Large intestine (tissue), 3 donors: ENCODE data around the gene UVSSA. TPM values are rescaled to one million over a fixed set of nuclear protein-coding genes. Genes with fewer than 3 reads are reported as not detected.

ENCODE experiments used
- DNase-seq, 2 donors: peaks; one replicate each; pipeline versions ENCODE4 v3.0.0 to v3.0.0-alpha.2; 2013
- H3K27ac ChIP-seq: one replicate; pipeline ENCODE4 v1.5.1; 2013; ENCODE audit warnings: low read length
- H3K27me3 ChIP-seq: 2 replicates; pipeline ENCODE4 v1.6.1; 2013; ENCODE audit warnings: low read length; ENCODE audit not compliant: control insufficient read depth, insufficient read depth
- H3K36me3 ChIP-seq: 2 replicates; pipeline ENCODE4 v1.6.1; 2013; ENCODE audit warnings: low read length; ENCODE audit not compliant: control insufficient read depth, insufficient read depth
- H3K4me1 ChIP-seq: one replicate; pipeline ENCODE4 v1.6.1; 2013; ENCODE audit warnings: low read length; ENCODE audit not compliant: control insufficient read depth, insufficient read depth
- H3K4me3 ChIP-seq: one replicate; pipeline ENCODE4 v1.5.1; 2013; ENCODE audit warnings: low read length
- H3K9me3 ChIP-seq: one replicate; pipeline ENCODE4 v1.6.1; 2013; ENCODE audit warnings: mild to moderate bottlenecking, low read depth, low read length, moderate library complexity; ENCODE audit not compliant: control insufficient read depth
- WGBS: methylation state at CpG from one replicate; pipeline ENCODE4 v1.1.5; 2013; ENCODE audit warnings: low lambda C conversion rate; ENCODE audit not compliant: insufficient coverage; 5-methylcytosine and 5-hydroxymethylcytosine counted together
- polyA plus RNA-seq: library from polyadenylated mRNA; unstranded; fragments of 120-200 nt; gene quantifications from one replicate; pipeline ENCODE4 v1.2.1, GENCODE V29; 2013

UVSSA gene
- polyA plus RNA-seq, 1 donor = 23.5 TPM

DNA sequence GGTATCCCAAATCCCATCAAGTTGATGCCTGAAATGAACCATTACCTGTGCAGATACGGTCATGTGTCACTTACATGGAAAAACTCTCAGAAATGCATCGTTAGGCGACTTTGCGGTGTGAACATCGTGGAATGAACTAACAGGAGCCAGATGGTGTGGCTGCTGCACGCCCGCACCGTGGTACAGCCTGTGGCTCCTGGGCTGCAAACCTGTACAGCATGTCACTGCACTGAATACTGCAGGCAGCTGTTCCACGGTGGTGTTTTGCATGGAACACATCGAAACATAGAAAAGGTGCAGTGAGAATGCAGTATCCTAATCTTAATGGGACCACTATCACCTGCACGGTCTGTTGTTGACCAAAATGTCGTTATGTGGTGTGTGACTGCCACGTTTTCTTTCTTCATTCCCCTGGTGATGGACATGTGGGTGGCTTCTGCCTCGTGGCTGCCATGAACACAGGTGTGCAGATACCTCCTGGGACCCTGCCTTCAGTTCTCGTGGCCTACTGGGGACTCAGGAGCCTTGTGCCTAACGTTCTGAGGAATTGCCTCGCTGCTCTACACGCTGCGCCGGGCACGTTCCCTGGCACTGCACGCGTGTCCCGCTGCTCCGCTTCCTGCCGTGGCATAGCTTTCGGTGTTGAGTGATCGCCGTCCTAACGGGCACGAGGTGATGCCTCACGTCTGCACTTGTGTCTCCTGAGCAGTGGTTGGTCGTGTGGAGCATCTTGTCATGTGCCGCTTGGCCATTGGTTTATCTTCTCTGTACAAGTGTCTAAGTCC, 38.9 kb upstream of the UVSSA start:
- no peaks in the 10 kb centered on the region for H3K27me3 ChIP-seq
- H3K36me3 ChIP-seq = peaks cover 22% of the 10 kb centered on the region
- H3K27ac ChIP-seq = no peak overlapping the region
- no peak for DNase-seq
- peaks cover 13% of the 10 kb centered on the region for H3K9me3 ChIP-seq
- no CpG with 5 or more reads among the region's 34 CpGs for WGBS
- H3K4me1 ChIP-seq = peaks cover 12% of the 10 kb centered on the region
- no peak overlapping the region for H3K4me3 ChIP-seq

DNA sequence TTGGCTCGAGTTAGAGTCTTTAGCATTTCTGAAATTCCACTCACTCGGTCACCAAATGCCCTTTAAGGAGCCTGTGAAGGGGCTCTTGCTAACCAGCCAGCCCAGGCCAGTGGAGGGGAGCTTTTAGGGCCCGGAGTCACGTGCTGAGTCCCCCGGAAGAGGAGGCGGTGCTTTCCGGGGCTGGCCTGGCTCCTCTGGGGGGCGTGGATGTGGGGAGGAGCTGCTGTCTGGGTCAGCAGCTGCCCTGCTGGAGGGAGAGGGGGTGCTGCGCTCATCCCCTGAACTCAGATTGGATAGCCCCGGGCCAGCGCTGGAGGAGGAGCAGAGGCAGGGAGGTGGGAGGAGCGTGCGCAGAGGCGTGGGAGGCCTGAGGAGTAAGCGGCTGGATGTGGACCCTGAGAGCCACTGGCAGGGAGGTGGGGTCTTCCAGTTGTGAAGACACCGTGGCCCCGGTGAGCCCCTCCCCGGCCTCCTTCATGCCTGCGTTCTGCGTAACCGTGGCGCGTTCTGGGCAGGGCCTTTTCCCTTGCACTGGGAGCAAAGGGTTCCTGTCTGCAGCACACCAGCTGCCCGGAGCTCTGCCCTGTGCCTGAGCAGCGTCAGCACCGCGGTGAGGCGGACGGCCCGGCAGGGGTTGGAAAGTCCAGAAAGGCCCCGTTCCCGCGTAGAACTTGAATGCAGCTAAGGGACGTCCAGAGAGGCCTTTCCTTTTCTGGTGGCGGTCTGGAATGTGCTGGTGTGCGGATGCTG, 37.6 kb upstream of the UVSSA start:
- peaks cover 12% of the 10 kb centered on the region for H3K4me1 ChIP-seq
- H3K27ac ChIP-seq = peak overlapping the region; percentile 51
- no peaks in the 10 kb centered on the region for H3K27me3 ChIP-seq
- peaks cover 13% of the 10 kb centered on the region for H3K9me3 ChIP-seq
- H3K4me3 ChIP-seq = peak overlapping the region; percentile 39
- DNase-seq = peak; percentile 90 to 94
- peaks cover 33% of the 10 kb centered on the region for H3K36me3 ChIP-seq
- no CpG with 5 or more reads among the region's 36 CpGs for WGBS

DNA sequence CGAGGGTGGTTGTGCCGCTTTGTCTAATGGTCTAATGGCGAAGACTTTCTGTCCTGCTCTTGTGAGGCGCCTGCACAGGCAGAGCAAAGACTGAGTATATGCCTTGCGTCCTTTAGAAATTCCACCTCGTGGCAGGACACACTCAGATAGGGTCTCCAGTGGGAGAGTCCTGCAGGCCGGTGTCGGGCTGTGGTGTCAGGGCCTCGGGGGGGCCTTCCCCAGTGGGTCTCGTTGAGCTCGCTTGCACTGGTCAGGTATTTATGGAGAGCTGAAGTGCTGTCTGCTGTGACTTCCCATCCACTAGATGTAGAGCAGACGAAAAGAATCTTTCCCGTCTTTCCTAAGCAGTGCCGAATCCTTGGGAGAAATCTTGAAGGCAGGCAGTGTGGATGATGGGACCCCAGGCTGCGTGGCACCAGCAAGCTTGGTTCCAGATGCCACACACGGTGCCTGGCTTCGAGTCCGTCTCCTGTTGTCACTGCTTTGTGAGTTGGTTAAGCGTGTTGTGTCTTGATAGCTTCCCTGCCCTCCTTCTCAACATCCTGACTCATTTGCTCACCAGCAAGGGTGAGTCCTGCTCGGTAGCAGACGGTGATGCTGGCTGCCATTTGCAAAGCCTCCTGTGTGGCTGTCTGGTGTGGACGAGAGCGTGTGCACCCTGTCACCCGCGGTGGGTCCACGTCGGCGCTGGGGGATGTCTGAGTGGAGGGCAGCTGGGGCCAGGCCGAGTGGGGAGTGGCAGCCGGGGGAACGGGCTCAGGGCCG, 36.8 kb upstream of the UVSSA start:
- peak overlapping the region; percentile 39 for H3K4me3 ChIP-seq
- peak overlapping the region; percentile 51 for H3K27ac ChIP-seq
- H3K36me3 ChIP-seq = peaks cover 37% of the 10 kb centered on the region
- no peaks in the 10 kb centered on the region for H3K27me3 ChIP-seq
- H3K4me1 ChIP-seq = peaks cover 12% of the 10 kb centered on the region
- DNase-seq = no peak
- no CpG with 5 or more reads among the region's 32 CpGs for WGBS
- peaks cover 13% of the 10 kb centered on the region for H3K9me3 ChIP-seq

DNA sequence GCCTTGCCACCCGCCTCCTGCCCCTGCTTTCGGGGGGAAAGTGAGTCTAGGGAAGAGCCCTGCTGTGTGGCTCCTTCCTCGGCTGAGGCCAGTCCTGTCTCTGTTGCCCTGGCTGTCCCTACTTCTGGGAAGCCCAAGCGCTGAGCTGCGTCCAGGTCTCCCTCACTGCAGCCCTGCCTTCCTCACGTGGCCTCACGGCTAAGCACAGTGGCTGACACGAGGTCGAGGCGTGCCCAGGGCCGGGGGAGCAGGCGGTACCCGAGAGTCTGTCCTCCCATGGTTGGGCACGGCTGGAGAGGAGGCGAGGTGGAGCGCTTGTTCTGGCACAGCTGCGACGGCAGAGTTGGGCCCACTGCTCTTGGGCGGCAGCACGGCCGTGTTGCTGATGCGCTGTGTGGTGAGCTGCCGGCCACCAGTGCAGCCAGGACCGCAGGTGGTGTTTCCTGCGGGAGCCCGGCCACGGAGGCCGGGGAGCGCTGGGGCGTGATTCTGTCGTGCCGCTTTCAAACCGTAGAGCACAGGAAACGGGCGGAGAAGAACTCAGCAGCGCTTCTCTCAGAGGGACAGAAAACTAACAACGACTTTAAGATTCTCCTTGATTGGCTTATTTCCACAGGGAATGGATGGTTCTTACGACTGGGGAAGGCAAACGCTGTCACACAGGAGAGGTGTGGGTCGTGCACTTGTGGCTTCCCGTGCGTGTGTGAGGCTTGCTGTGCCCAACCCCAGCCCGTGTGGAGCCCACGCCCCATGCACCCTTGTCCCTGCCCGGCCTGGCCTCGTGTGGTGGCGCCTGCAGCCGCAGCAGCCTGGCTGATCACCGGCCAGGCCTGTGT, 36.0 kb upstream of the UVSSA start:
- peaks cover 12% of the 10 kb centered on the region for H3K4me1 ChIP-seq
- DNase-seq = no peak
- H3K36me3 ChIP-seq = peaks cover 40% of the 10 kb centered on the region
- no peak overlapping the region for H3K4me3 ChIP-seq
- no peaks in the 10 kb centered on the region for H3K27me3 ChIP-seq
- WGBS = no CpG with 5 or more reads among the region's 49 CpGs
- peaks cover 10% of the 10 kb centered on the region for H3K9me3 ChIP-seq
- H3K27ac ChIP-seq = no peak overlapping the region

DNA sequence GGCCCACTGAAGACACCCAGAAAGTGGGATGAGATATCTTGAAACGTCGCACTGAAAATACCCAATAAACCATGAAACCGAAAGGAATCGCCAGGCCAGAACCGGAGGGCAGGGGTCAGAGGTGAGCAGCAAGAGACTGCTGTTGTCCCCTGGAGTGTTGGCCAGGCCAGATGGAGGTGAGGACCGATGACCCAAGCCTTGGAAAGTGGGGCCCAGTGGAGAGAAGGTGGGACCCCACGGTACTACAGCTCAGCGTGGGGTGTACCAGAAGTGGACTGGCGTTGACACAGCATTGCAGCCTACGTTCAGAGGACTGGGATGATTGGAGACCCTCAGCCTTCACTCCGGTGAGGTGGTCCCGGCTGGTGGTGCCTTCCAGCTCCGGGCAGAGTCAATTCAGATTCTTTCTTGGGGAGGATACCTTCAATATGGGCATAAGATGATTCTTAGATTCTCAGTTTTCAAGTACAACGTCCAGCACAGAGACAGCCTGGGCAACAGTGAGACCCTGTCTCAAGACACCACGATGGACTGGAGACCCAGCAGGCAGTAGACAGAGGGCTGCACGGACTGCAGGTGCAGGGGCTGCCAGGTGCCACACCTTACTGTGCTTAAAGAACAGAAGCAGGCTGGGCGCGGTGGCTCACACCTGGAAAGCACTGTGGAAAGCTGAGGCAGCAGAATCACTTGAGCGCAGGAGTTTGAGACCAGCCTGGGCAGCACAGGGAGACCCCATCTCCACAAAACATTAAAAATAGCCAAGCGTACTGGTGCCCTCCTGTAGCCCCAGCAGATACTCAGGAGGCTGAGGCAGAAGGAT, 34.0 kb upstream of the UVSSA start:
- Histone ChIP-seq H3K9me3 (peaks cover 10% of the 10 kb centered on the region), H3K4me3 (no peak overlapping the region), H3K27me3 (no peaks in the 10 kb centered on the region), H3K36me3 (peaks cover 52% of the 10 kb centered on the region), H3K4me1 (peaks cover 12% of the 10 kb centered on the region), H3K27ac (no peak overlapping the region)
- WGBS = no CpG with 5 or more reads among the region's 20 CpGs
- no peak for DNase-seq

DNA sequence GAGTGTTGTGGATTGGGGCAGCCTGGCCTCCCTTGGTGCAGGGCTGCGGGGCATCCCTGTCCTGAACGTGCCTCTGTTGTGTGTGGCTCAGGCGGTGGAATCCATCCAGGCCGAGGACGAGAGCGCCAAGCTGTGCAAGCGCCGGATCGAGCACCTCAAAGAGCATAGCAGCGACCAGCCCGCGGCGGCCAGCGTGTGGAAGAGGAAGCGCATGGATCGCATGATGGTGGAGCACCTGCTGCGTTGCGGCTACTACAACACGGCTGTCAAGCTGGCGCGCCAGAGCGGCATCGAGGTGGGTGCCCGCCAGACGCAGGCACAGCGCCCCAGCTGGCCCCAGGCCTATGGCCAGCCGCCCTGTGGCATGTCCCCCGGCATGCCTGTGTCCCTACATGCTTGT, 31.7 kb upstream of the UVSSA start:
- H3K27me3 ChIP-seq = no peaks in the 10 kb centered on the region
- no peak overlapping the region for H3K27ac ChIP-seq
- no peak for DNase-seq
- H3K4me1 ChIP-seq = peaks cover 6% of the 10 kb centered on the region
- WGBS = no CpG with 5 or more reads among the region's 28 CpGs
- peaks cover 7% of the 10 kb centered on the region for H3K9me3 ChIP-seq
- H3K36me3 ChIP-seq = peaks cover 66% of the 10 kb centered on the region
- no peak overlapping the region for H3K4me3 ChIP-seq

DNA sequence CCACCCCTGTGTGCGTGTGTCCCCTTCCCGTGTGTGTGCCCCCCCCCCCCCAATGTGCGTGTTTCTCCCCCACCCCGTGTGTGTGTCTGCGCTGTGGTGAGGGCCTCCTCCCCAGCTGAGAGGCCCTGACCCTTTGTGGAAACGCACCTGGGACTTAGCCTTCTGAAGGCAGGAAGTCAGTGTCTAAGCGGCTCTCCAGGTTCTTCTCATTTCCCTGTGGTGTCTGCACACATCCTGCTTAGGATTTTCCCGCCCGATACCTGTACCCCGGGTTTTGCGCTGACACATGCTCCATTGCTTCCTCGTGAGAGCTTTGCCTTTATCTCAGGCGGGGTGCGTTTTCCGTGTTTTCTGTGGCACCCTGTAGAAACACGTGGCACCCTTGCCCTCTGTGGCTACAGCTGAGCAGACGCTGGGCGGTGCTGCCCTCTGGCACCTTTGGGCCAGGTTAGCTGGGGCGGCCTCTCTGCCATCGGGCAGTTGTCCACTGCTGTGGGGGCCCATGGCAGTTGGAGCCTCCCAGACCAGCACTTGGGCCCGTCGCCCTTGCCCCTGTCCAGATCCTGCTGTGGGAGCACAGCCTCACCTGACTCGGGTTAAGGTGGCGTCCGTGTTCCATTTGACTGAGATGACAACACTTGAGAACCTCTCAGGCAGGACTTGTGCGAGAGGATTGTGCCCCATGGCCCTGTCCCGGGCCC, 31.0 kb upstream of the UVSSA start:
- 100% methylated on average over 3 of the region's 27 CpGs for WGBS
- no peaks in the 10 kb centered on the region for H3K27me3 ChIP-seq
- H3K36me3 ChIP-seq = peaks cover 66% of the 10 kb centered on the region
- H3K27ac ChIP-seq = no peak overlapping the region
- H3K4me3 ChIP-seq = no peak overlapping the region
- no peak for DNase-seq
- H3K9me3 ChIP-seq = peaks cover 7% of the 10 kb centered on the region
- no peaks in the 10 kb centered on the region for H3K4me1 ChIP-seq

DNA sequence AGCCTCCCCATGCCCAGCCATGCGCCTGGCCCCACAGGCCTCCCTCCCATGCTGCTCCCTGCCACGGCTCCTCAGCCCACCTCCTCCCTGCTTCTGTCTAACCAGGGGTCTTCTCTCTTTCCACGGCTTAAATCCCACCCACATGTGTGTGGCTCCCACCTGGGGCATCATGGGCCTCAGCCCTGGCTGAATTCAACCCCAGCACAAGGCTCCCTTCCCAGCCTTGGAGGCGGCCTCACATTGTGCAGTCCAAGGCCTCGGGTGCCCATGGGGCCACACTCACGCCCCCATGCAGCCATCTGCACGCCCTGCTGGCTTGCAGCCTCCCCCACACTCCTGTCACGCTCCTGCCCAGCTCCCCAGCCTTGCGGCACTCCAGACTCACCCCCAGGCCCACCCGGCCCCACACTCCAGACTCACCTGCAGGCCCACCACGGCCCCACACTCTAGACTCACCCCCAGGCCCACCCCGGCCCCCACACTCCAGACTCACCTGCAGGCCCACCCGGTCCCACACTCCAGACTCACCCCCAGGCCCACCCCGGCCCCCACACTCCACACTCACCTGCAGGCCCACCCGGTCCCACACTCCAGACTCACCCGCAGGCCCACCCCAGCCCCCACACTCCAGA, 30.4 kb upstream of the UVSSA start:
- no peak overlapping the region for H3K4me3 ChIP-seq
- WGBS = no CpG with 5 or more reads among the region's 16 CpGs
- H3K4me1 ChIP-seq = no peaks in the 10 kb centered on the region
- H3K36me3 ChIP-seq = peaks cover 64% of the 10 kb centered on the region
- peaks cover 5% of the 10 kb centered on the region for H3K9me3 ChIP-seq
- no peak overlapping the region for H3K27ac ChIP-seq
- H3K27me3 ChIP-seq = no peaks in the 10 kb centered on the region
- DNase-seq = no peak
